GM21529 (cell line): ENCODE results near the gene ADAM22.

Experiments
- ATAC-seq: cut with Tn5 transposase; IDR thresholded peaks from one replicate; pipeline ENCODE4 v1.9.1; 2021; ENCODE audit not compliant: unreplicated experiment

ADAM22 gene

GRCh38 chr7:87948371-87948770 is 14.3 kb downstream of the ADAM22 start:
- ATAC-seq: no peak

- ATAC-seq: no peak
These were observed 25.3 kb downstream of the ADAM22 start for GRCh38 chr7:87959336-87959735.

- no peak for ATAC-seq
These were observed 26.2 kb downstream of the ADAM22 start for GRCh38 chr7:87960239-87960638.

- no peak for ATAC-seq
These were observed 27.7 kb downstream of the ADAM22 start for GRCh38 chr7:87961754-87962153.

- no peak for ATAC-seq
These were observed 32.2 kb downstream of the ADAM22 start for GRCh38 chr7:87966271-87966670.

GRCh38 chr7:87968021-87968420 is 34.0 kb downstream of the ADAM22 start:
- no peak for ATAC-seq

GRCh38 chr7:87982116-87982515 is 48.1 kb downstream of the ADAM22 start:
- no peak for ATAC-seq

GRCh38 chr7:87984088-87984487 is 50.0 kb downstream of the ADAM22 start:
- no peak for ATAC-seq

- ATAC-seq: no peak
These were observed 59.2 kb downstream of the ADAM22 start for GRCh38 chr7:87993269-87993668.

- ATAC-seq: no peak
These were observed 65.2 kb downstream of the ADAM22 start for GRCh38 chr7:87999261-87999660.

- ATAC-seq: no peak
These were observed 67.9 kb downstream of the ADAM22 start for GRCh38 chr7:88001744-88002530.

- ATAC-seq: no peak
These were observed 68.6 kb downstream of the ADAM22 start for GRCh38 chr7:88002617-88003016.

GRCh38 chr7:88003581-88003980 is 69.5 kb downstream of the ADAM22 start:
- ATAC-seq: no peak

- ATAC-seq: no peak
These were observed 71.1 kb downstream of the ADAM22 start for GRCh38 chr7:88005191-88005590.

GRCh38 chr7:88009651-88010050 is 75.6 kb downstream of the ADAM22 start:
- no peak for ATAC-seq

- ATAC-seq: no peak
These were observed 78.0 kb downstream of the ADAM22 start for GRCh38 chr7:88012086-88012485.

- no peak for ATAC-seq
These were observed 79.9 kb downstream of the ADAM22 start for GRCh38 chr7:88013981-88014380.

- no peak for ATAC-seq
These were observed 80.5 kb downstream of the ADAM22 start for GRCh38 chr7:88014581-88014980.

- no peak for ATAC-seq
These were observed 81.3 kb downstream of the ADAM22 start for GRCh38 chr7:88015309-88015708.

- no peak for ATAC-seq
These were observed 84.5 kb downstream of the ADAM22 start for GRCh38 chr7:88018501-88018900.

GRCh38 chr7:88020953-88021665 is 87.1 kb downstream of the ADAM22 start:
- ATAC-seq: no peak

- ATAC-seq: no peak
These were observed 93.7 kb downstream of the ADAM22 start for GRCh38 chr7:88027724-88028123.
